Vagina (tissue), 2 donors: ENCODE measurements around the gene KCNT2. TPM values are rescaled to one million over a fixed set of nuclear protein-coding genes. Genes with fewer than 3 reads are reported as not detected.
A peak's percentile ranks its signal among the peaks of the same experiment; 100 is the strongest.

ENCODE experiments used
- DNase-seq, 2 donors: peaks; one replicate each; pipeline ENCODE4 v3.0.0-alpha.2; 2017; ENCODE audit errors: extremely low spot score in 2 of 2
- H3K27ac ChIP-seq: fragments of 200-600 bp; sonication (generic); one replicate; pipeline ENCODE4 v1.5.1; 2019
- H3K27me3 ChIP-seq: fragments of 200-600 bp; sonication (generic); one replicate; pipeline ENCODE4 v1.5.1; 2019
- H3K36me3 ChIP-seq, 2 donors: fragments of 200-600 bp; sonication (generic); one replicate each; pipeline ENCODE4 v1.5.1; 2017 to 2019
- H3K4me1 ChIP-seq: fragments of 200-600 bp; sonication (generic); one replicate; pipeline ENCODE4 v1.5.1; 2019
- H3K4me3 ChIP-seq, 2 donors: fragments of 200-600 bp; sonication (generic); 1 replicate in 1 of 2; 2 replicates in 1 of 2; pipeline ENCODE4 v1.5.1; 2016 to 2019
- H3K9me3 ChIP-seq: fragments of 200-600 bp; sonication (generic); one replicate; pipeline ENCODE4 v1.5.1; 2019
- POLR2A ChIP-seq, 2 donors: fragments of 450-650 bp; IDR thresholded peaks; one replicate each; pipeline ENCODE4 v1.6.1; 2017; ENCODE audit warnings: antibody characterized with exemption in 2 of 2, mild to moderate bottlenecking in 2 of 2, moderate library complexity in 2 of 2
- POLR2AphosphoS5 ChIP-seq, 2 donors: sonication (generic); formaldehyde crosslinking; IDR thresholded peaks; one replicate each; pipeline ENCODE4 v1.9.0; 2017; ENCODE audit warnings: antibody characterized with exemption in 2 of 2, mild to moderate bottlenecking in 2 of 2, low read depth in 1 of 2; ENCODE audit not compliant: insufficient read depth in 1 of 2
- intact Hi-C: fragments of 100-400 bp; cut with DNase I; formaldehyde crosslinking; loops from one replicate; pipeline ENCODE4 v1.15.1; 2023
- total RNA-seq: library from RNA; depleted of rRNA; stranded (reverse); fragments of >200 nt; gene quantifications from one replicate; pipeline ENCODE4 v1.2.3, GENCODE V29; 2016
- TF ChIP-seq, protein P1 (sequence below), 3 experiments: fragments of 450-650 bp in 2 of 3; fragments of 200-600 bp in 1 of 3; sonication (generic) in 1 of 3; IDR thresholded peaks; one replicate each; pipeline ENCODE4 v1.5.1; 2017 to 2019; ENCODE audit warnings: antibody characterized with exemption in 3 of 3, mild to moderate bottlenecking in 2 of 3, moderate library complexity in 2 of 3

The KCNT2 gene
- total RNA-seq, 1 donor from 2014 or later, result 1.2 TPM

- TF ChIP-seq POLR2AphosphoS5 (IDR thresholded peaks at IDR 0.05; ENCODE audit: insufficient read depth in 1 of 2, low read depth in 1 of 2), result no peak
- no peak for TF ChIP-seq POLR2A (IDR thresholded peaks at IDR 0.05)
- TF ChIP-seq, protein P1, sequence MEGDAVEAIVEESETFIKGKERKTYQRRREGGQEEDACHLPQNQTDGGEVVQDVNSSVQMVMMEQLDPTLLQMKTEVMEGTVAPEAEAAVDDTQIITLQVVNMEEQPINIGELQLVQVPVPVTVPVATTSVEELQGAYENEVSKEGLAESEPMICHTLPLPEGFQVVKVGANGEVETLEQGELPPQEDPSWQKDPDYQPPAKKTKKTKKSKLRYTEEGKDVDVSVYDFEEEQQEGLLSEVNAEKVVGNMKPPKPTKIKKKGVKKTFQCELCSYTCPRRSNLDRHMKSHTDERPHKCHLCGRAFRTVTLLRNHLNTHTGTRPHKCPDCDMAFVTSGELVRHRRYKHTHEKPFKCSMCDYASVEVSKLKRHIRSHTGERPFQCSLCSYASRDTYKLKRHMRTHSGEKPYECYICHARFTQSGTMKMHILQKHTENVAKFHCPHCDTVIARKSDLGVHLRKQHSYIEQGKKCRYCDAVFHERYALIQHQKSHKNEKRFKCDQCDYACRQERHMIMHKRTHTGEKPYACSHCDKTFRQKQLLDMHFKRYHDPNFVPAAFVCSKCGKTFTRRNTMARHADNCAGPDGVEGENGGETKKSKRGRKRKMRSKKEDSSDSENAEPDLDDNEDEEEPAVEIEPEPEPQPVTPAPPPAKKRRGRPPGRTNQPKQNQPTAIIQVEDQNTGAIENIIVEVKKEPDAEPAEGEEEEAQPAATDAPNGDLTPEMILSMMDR (IDR thresholded peaks at IDR 0.05), result no peak
- no peaks in the 10 kb centered on the region for H3K27me3 ChIP-seq
- DNase-seq, result no peak
Observed at GRCh38 chr1:196361112-196361714, 247.0 kb downstream of the KCNT2 start.

DNA sequence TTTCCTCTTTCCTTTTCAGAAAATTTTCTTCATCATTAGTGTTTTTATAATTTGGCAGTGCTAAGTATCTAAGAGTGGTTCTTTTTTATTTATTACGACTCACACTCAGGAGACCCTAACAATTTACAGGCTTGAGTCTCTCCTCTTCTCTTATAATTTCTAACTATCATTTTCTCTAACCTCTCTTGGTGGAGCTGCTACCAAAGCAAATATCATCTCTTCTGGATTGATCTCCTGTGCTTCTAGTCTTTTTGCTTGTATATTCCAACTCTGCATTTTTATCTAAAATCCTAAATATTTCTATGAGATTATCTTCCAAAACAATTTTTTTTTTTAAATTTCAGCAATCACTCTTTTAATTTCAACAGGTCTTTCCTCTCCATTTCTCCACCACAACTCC is 250.3 kb downstream of the KCNT2 start:
- Histone ChIP-seq H3K9me3 (no peaks in the 10 kb centered on the region), H3K27me3 (no peaks in the 10 kb centered on the region), H3K4me3 (no peak overlapping the region), H3K27ac (no peak overlapping the region), H3K36me3 (no peaks in the 10 kb centered on the region), H3K4me1 (no peaks in the 10 kb centered on the region)
- DNase-seq, result no peak
- intact Hi-C loops, result no loop called here
- TF ChIP-seq POLR2AphosphoS5 (IDR thresholded peaks at IDR 0.05; ENCODE audit: insufficient read depth in 1 of 2, low read depth in 1 of 2) (no peak), POLR2A (IDR thresholded peaks at IDR 0.05) (no peak)
- TF ChIP-seq, protein P1 (IDR thresholded peaks at IDR 0.05), result no peak

More at GRCh38 chr1:196361112-196361714, 247.0 kb downstream of the KCNT2 start:
- no peak overlapping the region for H3K4me3 ChIP-seq
- H3K36me3 ChIP-seq, result no peaks in the 10 kb centered on the region
- no peaks in the 10 kb centered on the region for H3K4me1 ChIP-seq
- intact Hi-C loops, result no loop called here
- H3K27ac ChIP-seq, result no peak overlapping the region
- H3K9me3 ChIP-seq, result no peaks in the 10 kb centered on the region

- intact Hi-C loops, result no loop called here
- no peaks in the 10 kb centered on the region for H3K36me3 ChIP-seq
- no peak overlapping the region for H3K4me3 ChIP-seq
- TF ChIP-seq POLR2A (IDR thresholded peaks at IDR 0.05), result no peak
- TF ChIP-seq, protein P1 (IDR thresholded peaks at IDR 0.05), result peak in 1 of 3 experiments; percentile 25
- no peaks in the 10 kb centered on the region for H3K9me3 ChIP-seq
- no peak for DNase-seq
- H3K27ac ChIP-seq, result no peak overlapping the region
- H3K27me3 ChIP-seq, result no peaks in the 10 kb centered on the region
- no peaks in the 10 kb centered on the region for H3K4me1 ChIP-seq
Observed at GRCh38 chr1:196355206-196355786, 252.9 kb downstream of the KCNT2 start.

DNA sequence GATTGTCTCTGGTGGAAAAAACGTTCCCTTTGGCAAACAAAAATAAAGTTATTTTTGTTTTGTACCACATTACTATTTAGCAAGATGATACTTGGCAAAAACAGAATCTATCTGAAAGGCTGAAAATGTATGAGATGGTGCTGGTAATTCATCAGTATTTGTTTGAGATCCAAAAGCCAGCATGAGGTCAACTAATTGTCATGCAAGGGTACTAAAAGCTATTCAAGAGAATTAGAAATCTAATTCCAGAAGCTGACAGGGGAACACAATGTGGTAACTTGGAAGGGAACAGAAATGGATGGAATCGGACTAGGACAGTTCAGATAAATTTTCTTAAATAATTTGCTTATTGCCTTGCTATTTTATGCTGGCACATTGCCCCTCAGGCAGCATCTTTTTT is 263.8 kb downstream of the KCNT2 start:
- TF ChIP-seq, protein P1 (IDR thresholded peaks at IDR 0.05), result no peak
- TF ChIP-seq POLR2AphosphoS5 (IDR thresholded peaks at IDR 0.05; ENCODE audit: insufficient read depth in 1 of 2, low read depth in 1 of 2) (no peak), POLR2A (IDR thresholded peaks at IDR 0.05) (no peak)
- no peak for DNase-seq
- H3K27me3 ChIP-seq, result no peaks in the 10 kb centered on the region
- intact Hi-C loops, result no loop called here
- H3K9me3 ChIP-seq, result no peaks in the 10 kb centered on the region
- H3K36me3 ChIP-seq, result no peaks in the 10 kb centered on the region
- H3K27ac ChIP-seq, result no peak overlapping the region
- H3K4me1 ChIP-seq, result no peaks in the 10 kb centered on the region
- no peak overlapping the region for H3K4me3 ChIP-seq

- no peaks in the 10 kb centered on the region for H3K9me3 ChIP-seq
- TF ChIP-seq, protein P1 (IDR thresholded peaks at IDR 0.05), result no peak
- TF ChIP-seq POLR2AphosphoS5 (IDR thresholded peaks at IDR 0.05; ENCODE audit: insufficient read depth in 1 of 2, low read depth in 1 of 2) (no peak), POLR2A (IDR thresholded peaks at IDR 0.05) (no peak)
- no peak overlapping the region for H3K27ac ChIP-seq
- DNase-seq, result no peak
- no peaks in the 10 kb centered on the region for H3K27me3 ChIP-seq
- intact Hi-C loops, result no loop called here
- H3K4me1 ChIP-seq, result no peaks in the 10 kb centered on the region
- H3K36me3 ChIP-seq, result no peaks in the 10 kb centered on the region
- no peak overlapping the region for H3K4me3 ChIP-seq
Observed at GRCh38 chr1:196324345-196324744, 283.9 kb downstream of the KCNT2 start.
